C4-2B (cell line): ENCODE data around the gene GLYR1.

Source experiments
- ZFX ChIP-seq: fragments of 450-650 bp; IDR thresholded peaks from 2 replicates; pipeline ENCODE4 v1.6.1; 2017
- TF ChIP-seq, protein P1 (sequence below): fragments of 450-650 bp; conservative IDR thresholded peaks from 2 replicates; pipeline ENCODE4 v1.5.1; 2017; ENCODE audit warnings: mild to moderate bottlenecking

DNA sequence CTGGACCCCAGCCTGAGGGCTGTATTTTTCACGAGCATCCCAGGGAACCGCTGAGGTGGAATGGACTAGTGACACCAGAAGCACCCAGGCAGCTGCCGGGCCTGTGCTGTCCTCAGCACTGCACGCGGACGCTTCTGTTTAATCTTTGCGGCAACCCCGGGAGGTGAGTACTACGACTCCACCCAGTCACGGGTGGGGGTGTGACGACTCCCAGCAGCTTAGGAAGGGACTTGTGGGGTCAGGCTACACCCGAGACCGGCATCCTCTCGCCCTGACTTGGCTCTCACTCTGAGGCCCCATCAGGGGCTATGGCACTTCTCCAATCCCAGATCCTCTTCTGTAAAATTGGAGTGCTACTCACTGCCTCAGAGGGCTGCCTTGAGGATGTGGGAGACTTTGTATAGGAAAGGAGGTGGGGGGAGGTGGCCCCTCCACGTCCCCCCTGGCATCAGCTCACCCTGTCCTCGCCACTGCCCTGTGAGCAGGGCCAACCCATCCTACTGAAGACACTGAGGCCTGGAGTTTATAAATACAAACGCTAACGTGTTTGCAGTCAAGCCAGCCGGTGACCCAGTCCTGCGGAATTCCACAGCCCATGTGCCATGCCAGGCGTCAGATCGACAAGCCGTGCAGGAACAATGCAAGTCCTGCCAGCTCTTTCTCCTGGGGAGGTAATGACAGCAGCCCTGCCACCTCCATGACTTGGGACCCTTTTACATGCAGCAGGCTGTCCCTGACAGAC, 45.4 kb upstream of the GLYR1 start:
- TF ChIP-seq, protein P1, sequence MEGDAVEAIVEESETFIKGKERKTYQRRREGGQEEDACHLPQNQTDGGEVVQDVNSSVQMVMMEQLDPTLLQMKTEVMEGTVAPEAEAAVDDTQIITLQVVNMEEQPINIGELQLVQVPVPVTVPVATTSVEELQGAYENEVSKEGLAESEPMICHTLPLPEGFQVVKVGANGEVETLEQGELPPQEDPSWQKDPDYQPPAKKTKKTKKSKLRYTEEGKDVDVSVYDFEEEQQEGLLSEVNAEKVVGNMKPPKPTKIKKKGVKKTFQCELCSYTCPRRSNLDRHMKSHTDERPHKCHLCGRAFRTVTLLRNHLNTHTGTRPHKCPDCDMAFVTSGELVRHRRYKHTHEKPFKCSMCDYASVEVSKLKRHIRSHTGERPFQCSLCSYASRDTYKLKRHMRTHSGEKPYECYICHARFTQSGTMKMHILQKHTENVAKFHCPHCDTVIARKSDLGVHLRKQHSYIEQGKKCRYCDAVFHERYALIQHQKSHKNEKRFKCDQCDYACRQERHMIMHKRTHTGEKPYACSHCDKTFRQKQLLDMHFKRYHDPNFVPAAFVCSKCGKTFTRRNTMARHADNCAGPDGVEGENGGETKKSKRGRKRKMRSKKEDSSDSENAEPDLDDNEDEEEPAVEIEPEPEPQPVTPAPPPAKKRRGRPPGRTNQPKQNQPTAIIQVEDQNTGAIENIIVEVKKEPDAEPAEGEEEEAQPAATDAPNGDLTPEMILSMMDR = no peak
- TF ChIP-seq ZFX = no peak
